ENCODE results near the gene LRMDA.

The LRMDA gene

DNA sequence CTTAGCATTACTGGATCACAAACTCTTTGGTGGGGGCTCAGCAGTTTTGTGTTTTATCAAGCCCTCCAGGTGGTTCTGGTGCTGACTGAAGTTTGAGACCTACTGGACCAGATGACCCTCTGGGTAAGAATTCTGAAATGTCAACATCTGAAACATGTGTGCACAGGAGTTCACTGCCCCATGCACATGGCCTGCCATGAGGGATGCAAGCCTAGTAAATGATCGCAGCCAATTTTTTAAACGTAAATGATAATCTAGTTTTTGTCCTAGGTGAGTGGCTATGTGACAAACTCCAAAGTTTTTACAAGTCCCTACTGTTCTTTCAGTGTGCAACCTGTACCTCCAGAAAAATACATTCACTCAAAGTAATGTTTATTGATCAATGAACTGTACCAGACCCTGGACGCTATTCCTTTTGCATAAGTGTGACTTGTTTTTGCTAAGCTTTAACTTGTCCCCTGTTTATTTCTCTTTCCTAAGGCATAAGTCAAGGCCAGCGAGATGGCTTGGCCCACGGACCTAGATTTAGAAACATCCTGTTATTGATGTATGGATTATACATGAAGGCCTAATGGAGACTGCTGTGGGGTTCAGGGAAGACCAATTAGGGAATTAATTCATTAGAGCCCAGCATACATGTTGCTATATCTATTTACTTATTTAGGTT lies 531.1 kb downstream of the LRMDA start:
- H3K27me3 ChIP-seq (ENCODE audit: insufficient read depth, low read length), result no peaks in the 10 kb centered on the region
- no peaks in the 10 kb centered on the region for H3K36me3 ChIP-seq (ENCODE audit: insufficient read depth, low read depth, low read length)
- no peak overlapping the region for H3K27ac ChIP-seq (ENCODE audit: low read length)
- H3K4me1 ChIP-seq (ENCODE audit: insufficient read depth, low read length), result peaks cover 4% of the 10 kb centered on the region; the same call in 1 of the 2 replicates
- H3K9me3 ChIP-seq (ENCODE audit: insufficient read depth, low read depth, low read length), result no peaks in the 10 kb centered on the region
- no peak overlapping the region for H3K4me3 ChIP-seq (ENCODE audit: low read length)
- no peak overlapping the region for H3K9ac ChIP-seq (ENCODE audit: low read depth, low read length)

DNA sequence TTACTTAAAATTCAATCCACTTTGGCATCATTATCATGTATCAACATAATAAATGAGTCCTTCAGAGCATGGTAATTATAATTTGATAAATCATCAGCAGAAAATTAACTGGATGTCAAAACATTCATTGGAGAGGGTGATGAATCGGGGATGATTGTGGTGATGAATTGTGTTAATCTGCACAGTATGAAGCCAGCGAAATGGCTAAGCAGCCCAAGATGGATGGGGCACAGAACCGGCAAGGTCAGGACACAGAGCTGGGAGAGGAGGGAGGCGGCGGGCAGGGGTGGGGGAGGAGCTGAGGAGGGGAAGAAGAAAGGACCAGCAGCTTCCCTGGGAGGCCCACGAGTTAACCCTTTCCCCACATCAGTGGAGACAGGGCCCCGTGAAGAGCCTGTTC lies 536.1 kb downstream of the LRMDA start:
- Histone ChIP-seq H3K27ac (ENCODE audit: low read length) (no peak overlapping the region), H3K36me3 (ENCODE audit: insufficient read depth, low read depth, low read length) (no peaks in the 10 kb centered on the region)

DNA sequence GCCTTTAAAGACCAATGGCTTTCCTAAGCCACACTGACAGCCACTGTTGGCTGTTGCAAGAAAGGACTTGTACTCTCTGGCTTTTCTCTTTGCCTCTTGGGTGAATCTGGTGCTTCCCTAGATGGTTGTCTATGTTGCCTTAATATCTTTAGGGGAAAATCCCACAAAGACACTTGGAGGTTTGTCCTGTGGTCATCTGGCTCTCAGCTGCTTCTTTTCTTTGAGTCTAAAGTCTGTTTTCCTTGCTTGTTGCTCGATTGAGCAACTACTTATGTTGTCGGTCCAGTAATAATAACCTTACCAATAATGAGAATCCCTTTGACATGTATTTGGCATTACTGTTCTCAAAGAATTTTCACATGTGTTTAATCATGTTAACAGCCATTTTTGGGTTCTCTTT lies 537.6 kb downstream of the LRMDA start:
- Histone ChIP-seq H3K4me1 (ENCODE audit: insufficient read depth, low read length) (peaks cover 7% of the 10 kb centered on the region; the same call in 1 of the 2 replicates), H3K27me3 (ENCODE audit: insufficient read depth, low read length) (no peaks in the 10 kb centered on the region), H3K27ac (ENCODE audit: low read length) (no peak overlapping the region), H3K9ac (ENCODE audit: low read depth, low read length) (no peak overlapping the region), H3K9me3 (ENCODE audit: insufficient read depth, low read depth, low read length) (no peaks in the 10 kb centered on the region), H3K36me3 (ENCODE audit: insufficient read depth, low read depth, low read length) (no peaks in the 10 kb centered on the region), H3K4me3 (ENCODE audit: low read length) (no peak overlapping the region)

More for the DNA sequence above, 536.1 kb downstream of the LRMDA start:
- H3K4me3 ChIP-seq (ENCODE audit: low read length), result no peak overlapping the region
- H3K9me3 ChIP-seq (ENCODE audit: insufficient read depth, low read depth, low read length), result no peaks in the 10 kb centered on the region
- peaks cover 7% of the 10 kb centered on the region; the same call in 1 of the 2 replicates for H3K4me1 ChIP-seq (ENCODE audit: insufficient read depth, low read length)
- no peaks in the 10 kb centered on the region for H3K27me3 ChIP-seq (ENCODE audit: insufficient read depth, low read length)
- H3K9ac ChIP-seq (ENCODE audit: low read depth, low read length), result no peak overlapping the region

DNA sequence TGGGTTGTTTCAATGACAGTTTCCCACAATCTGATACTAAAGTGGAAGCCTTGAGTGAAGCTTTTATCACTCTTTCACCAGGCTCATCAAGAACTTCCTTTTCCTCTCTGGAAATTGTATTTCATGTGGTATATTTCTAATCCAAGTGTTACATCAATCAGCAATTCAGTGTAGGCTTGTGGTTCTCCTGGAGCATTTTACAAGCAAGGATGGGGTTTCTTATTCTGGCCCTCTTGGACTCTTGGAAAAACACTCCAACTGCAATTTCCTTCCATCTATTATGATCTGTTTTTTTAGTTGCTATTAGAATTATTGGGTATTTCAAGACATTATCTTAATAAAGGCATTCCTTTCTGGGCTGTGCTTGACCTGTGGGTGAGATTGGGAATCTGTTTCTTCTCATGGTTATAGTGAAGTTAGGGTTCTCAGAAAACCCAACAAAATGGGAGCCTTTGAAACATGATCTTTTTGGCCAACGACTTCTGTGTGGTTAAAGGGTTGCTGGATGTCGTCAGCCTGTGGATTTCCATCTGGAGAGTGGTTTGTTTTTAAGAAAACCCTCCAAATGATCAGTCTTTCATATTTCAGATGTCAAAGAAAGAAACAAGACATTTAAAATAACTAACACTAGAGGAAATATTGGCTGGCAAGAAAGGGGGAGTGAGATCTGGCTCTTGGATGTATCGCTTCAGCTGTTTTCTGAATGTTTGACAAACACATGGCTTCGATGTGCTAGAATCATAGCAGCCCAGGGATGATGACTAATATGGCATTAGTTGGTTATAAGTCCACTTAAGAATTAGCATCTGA lies 540.2 kb downstream of the LRMDA start:
- Histone ChIP-seq H3K27me3 (ENCODE audit: insufficient read depth, low read length) (no peaks in the 10 kb centered on the region), H3K36me3 (ENCODE audit: insufficient read depth, low read depth, low read length) (no peaks in the 10 kb centered on the region), H3K4me1 (ENCODE audit: insufficient read depth, low read length) (peaks cover 7% of the 10 kb centered on the region; the same call in 1 of the 2 replicates), H3K9me3 (ENCODE audit: insufficient read depth, low read depth, low read length) (no peaks in the 10 kb centered on the region), H3K27ac (ENCODE audit: low read length) (no peak overlapping the region), H3K4me3 (ENCODE audit: low read length) (no peak overlapping the region), H3K9ac (ENCODE audit: low read depth, low read length) (no peak overlapping the region)

DNA sequence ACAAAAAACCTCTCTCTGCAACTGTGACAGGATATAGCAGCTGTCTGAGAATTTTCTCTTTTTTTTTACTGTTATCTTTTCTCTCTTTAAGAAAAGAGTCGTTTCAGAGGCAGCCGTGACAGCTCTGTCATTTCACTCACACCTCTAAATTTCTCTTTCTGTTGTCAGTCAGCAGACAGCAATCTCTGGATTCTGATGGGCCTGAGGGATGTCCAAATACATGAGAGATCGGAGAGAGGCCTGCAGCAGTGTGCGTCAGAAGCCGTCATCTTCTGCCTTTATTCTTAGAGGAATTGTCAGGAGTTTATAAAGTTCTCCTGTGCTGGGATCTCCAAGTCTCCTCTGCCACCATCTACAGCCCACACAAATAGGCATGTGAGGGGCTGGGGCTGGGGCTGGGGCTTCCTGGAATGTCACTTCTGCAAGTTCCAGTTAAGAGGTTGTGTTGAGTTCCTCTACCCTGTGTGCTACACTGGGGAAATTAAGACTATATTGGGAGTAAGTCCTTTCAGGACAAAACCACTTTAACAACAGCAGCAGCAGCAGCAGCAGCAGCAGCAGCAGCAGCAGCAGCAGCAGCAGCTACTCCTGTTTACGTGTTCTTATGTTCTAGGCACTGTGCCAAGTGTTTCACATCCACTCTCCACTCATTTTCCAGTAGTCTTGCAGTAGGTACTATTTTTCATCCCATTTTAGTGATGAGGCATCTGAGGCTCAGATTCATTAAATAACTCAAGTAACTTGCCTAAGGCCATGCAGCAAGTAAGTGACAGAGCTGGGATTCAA lies 541.3 kb downstream of the LRMDA start:
- Histone ChIP-seq H3K27ac (ENCODE audit: low read length) (no peak overlapping the region), H3K27me3 (ENCODE audit: insufficient read depth, low read length) (no peaks in the 10 kb centered on the region)

DNA sequence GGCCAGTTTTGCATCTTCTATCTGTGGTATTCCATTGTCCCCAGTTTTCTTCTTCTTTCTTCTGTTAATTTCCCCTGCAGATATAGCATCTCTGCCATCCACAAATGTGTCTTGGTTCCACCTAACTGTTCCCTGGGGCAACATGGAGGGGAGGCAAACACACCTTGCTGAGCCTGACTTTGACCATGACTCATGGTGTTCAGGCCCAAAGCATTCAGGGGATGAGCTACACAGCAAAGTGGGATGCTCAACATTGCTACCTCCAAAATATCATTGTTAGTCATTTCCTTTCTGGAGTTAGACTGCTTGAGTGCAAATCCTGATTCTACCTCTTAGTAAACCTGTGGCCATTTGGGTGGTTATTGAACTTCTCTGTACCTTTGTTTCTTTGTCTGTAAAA lies 542.7 kb downstream of the LRMDA start:
- Histone ChIP-seq H3K27ac (ENCODE audit: low read length) (no peak overlapping the region), H3K4me3 (ENCODE audit: low read length) (no peak overlapping the region), H3K4me1 (ENCODE audit: insufficient read depth, low read length) (no peaks in the 10 kb centered on the region), H3K36me3 (ENCODE audit: insufficient read depth, low read depth, low read length) (no peaks in the 10 kb centered on the region), H3K9me3 (ENCODE audit: insufficient read depth, low read depth, low read length) (no peaks in the 10 kb centered on the region), H3K9ac (ENCODE audit: low read depth, low read length) (no peak overlapping the region), H3K27me3 (ENCODE audit: insufficient read depth, low read length) (no peaks in the 10 kb centered on the region)

More for the DNA sequence above, 541.3 kb downstream of the LRMDA start:
- Histone ChIP-seq H3K9ac (ENCODE audit: low read depth, low read length) (no peak overlapping the region), H3K4me3 (ENCODE audit: low read length) (no peak overlapping the region), H3K36me3 (ENCODE audit: insufficient read depth, low read depth, low read length) (no peaks in the 10 kb centered on the region), H3K9me3 (ENCODE audit: insufficient read depth, low read depth, low read length) (no peaks in the 10 kb centered on the region), H3K4me1 (ENCODE audit: insufficient read depth, low read length) (peaks cover 3% of the 10 kb centered on the region; the same call in 1 of the 2 replicates)

DNA sequence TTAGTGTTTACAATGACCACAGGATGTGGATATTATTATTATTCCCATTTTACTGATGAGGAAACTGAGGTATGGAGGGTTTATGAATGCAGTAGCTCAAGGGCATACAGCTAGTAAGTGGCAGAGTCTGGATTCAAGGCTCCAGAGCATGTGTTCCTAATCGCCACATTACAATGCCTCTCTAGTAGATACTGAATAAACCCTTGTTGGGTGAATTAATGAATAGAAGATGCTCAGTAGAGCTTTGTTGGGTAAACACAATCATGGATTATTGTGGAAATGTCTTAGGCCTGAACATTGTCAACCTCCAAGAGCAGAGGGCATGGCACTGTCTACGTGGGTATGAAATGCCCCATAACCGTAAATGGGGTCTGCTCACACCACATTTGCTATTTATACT lies 545.3 kb downstream of the LRMDA start:
- H3K4me1 ChIP-seq (ENCODE audit: insufficient read depth, low read length), result no peaks in the 10 kb centered on the region
- no peaks in the 10 kb centered on the region for H3K36me3 ChIP-seq (ENCODE audit: insufficient read depth, low read depth, low read length)
- no peaks in the 10 kb centered on the region for H3K9me3 ChIP-seq (ENCODE audit: insufficient read depth, low read depth, low read length)
- H3K27ac ChIP-seq (ENCODE audit: low read length), result no peak overlapping the region
- H3K9ac ChIP-seq (ENCODE audit: low read depth, low read length), result no peak overlapping the region
- H3K27me3 ChIP-seq (ENCODE audit: insufficient read depth, low read length), result no peaks in the 10 kb centered on the region
- H3K4me3 ChIP-seq (ENCODE audit: low read length), result no peak overlapping the region

DNA sequence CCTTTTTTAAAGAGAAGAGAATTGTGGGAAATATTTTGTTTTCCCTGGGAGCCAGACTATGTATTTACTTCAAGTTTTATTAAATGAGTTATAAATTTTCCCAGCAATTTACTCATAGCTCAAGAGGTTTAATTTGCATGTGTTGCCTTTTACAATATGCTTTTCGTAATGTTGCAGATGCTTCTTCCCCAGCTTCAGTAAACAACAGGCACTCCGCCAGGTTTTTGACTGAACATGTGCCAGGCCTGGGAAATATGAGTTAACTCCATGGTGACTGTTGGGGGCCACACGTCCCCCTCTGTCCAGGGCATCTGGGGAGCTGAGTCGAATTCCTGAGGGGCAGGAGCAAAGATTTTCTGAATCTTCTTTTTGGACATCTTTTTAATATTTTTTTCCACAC lies 545.7 kb downstream of the LRMDA start:
- H3K27ac ChIP-seq (ENCODE audit: low read length), result no peak overlapping the region

DNA sequence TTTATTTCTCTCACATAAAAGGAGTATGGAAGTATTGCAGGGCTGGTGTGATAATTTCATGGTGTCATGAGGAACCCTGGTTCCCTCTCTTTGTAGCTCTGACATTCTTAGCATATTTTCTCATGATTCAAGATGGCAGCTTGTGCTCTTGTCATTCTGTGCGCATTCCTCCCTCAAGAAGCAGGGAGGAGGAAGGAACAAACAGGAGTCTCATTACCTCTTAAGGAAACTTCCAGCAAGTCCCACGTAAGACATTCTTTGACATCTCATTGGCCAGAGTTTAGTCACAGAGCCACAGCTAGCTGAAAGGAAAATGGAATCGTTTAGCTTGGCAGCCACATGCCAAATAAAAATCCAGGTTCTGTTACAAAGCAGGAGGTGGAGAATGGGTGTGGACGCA lies 546.8 kb downstream of the LRMDA start:
- no peaks in the 10 kb centered on the region for H3K9me3 ChIP-seq (ENCODE audit: insufficient read depth, low read depth, low read length)
- no peak overlapping the region for H3K9ac ChIP-seq (ENCODE audit: low read depth, low read length)
- H3K4me1 ChIP-seq (ENCODE audit: insufficient read depth, low read length), result no peaks in the 10 kb centered on the region
- no peaks in the 10 kb centered on the region for H3K36me3 ChIP-seq (ENCODE audit: insufficient read depth, low read depth, low read length)
- H3K27me3 ChIP-seq (ENCODE audit: insufficient read depth, low read length), result no peaks in the 10 kb centered on the region
- H3K4me3 ChIP-seq (ENCODE audit: low read length), result no peak overlapping the region
- no peak overlapping the region for H3K27ac ChIP-seq (ENCODE audit: low read length)

More for the DNA sequence above, 545.7 kb downstream of the LRMDA start:
- Histone ChIP-seq H3K27me3 (ENCODE audit: insufficient read depth, low read length) (no peaks in the 10 kb centered on the region), H3K36me3 (ENCODE audit: insufficient read depth, low read depth, low read length) (no peaks in the 10 kb centered on the region), H3K4me3 (ENCODE audit: low read length) (no peak overlapping the region), H3K9me3 (ENCODE audit: insufficient read depth, low read depth, low read length) (no peaks in the 10 kb centered on the region), H3K4me1 (ENCODE audit: insufficient read depth, low read length) (no peaks in the 10 kb centered on the region), H3K9ac (ENCODE audit: low read depth, low read length) (no peak overlapping the region)

DNA sequence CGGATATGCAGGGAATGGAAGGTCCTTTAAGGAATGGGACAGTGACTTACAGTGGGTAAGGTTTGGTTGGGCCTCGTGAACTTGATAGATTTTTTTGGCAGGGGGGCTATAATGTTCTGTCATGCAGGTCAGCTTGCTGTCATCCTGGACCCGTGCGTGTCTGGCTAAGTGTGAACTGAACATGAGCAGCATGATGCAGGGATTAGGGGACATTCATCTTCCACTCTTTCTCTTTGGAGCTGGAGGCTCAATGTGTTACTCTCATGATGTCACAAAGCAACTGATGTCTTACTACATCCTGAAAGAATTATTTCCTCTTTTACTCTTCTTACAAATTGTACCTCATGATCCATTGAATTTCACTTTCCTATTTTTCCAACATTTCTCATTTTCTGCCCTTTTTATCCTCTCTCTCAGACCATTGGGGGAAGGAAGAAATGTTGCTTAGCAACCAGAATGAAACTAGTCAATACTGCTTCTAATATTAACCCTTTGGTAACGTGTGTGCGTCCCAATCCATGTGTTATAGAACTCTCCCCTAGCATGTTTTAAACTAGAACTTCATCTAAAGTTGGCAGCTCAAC lies 549.1 kb downstream of the LRMDA start:
- Histone ChIP-seq H3K36me3 (ENCODE audit: insufficient read depth, low read depth, low read length) (no peaks in the 10 kb centered on the region), H3K27ac (ENCODE audit: low read length) (no peak overlapping the region), H3K9ac (ENCODE audit: low read depth, low read length) (no peak overlapping the region), H3K4me1 (ENCODE audit: insufficient read depth, low read length) (no peaks in the 10 kb centered on the region), H3K27me3 (ENCODE audit: insufficient read depth, low read length) (no peaks in the 10 kb centered on the region), H3K4me3 (ENCODE audit: low read length) (no peak overlapping the region), H3K9me3 (ENCODE audit: insufficient read depth, low read depth, low read length) (no peaks in the 10 kb centered on the region)

DNA sequence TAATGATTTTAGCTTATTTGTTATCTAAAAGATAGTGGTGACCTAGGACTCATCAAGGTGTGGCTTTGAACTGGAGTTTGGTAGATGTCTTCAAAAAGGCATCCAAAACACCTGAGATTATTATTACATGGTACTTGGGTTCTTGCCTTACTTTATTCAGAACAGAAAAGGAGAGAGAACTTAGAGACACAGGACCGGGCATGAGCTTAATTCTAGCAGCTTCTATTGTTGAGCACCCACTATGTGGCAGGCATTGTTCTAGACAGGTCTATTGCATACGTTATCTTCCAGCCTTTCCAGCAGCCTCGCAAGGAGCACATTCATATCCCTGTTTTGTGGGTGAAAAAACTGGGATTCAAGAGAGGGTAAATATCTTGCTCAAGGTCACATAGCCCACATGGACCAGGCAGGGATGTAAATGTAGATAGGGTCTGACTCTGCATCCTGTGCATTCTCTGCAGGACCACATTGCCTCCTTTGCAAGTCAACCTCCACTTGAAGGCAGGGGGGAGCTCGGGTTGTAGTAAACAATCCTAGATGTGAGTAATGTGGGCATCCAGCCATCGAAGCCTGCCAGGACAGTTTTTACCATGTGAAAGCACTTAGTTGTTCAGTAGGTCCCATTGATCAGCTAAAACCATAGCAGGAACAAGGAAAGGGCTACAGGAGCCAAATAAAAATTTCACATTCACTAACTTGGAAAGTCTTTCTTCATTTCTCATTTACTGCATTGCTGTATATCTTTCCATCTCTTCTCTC lies 551.4 kb downstream of the LRMDA start:
- Histone ChIP-seq H3K4me3 (ENCODE audit: low read length) (no peak overlapping the region), H3K27me3 (ENCODE audit: insufficient read depth, low read length) (no peaks in the 10 kb centered on the region), H3K27ac (ENCODE audit: low read length) (no peak overlapping the region), H3K9me3 (ENCODE audit: insufficient read depth, low read depth, low read length) (no peaks in the 10 kb centered on the region), H3K36me3 (ENCODE audit: insufficient read depth, low read depth, low read length) (no peaks in the 10 kb centered on the region), H3K9ac (ENCODE audit: low read depth, low read length) (no peak overlapping the region), H3K4me1 (ENCODE audit: insufficient read depth, low read length) (no peaks in the 10 kb centered on the region)

Measured in iPS-20b (cell line).